ENCODE measurements around the gene EPB41L2. TPM values are rescaled to one million over a fixed set of nuclear protein-coding genes. Genes with fewer than 3 reads are reported as not detected.

EPB41L2 gene
- total RNA-seq, 1 experiment from 2014 or later = 181 TPM

DNA sequence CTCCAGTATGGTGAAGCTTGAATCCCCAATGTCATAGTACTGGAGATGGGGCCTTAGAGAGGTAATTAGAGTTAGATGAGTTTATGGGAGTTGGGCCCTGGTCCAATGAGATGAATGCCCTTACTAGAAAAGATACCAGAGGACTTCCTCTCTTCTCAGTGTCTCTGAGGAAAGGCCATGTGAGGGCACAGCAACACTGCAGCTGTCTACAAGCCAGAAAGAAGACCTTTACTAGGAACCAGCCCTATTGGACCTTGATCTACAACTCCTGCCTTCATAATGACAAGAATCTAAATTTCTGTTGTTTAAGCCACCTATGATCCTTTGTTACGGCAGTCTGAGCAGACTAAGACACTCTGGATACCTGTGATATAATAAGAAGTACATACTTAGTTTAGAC lies 40.9 kb upstream of the EPB41L2 start:
- H3K36me3 ChIP-seq (ENCODE audit: insufficient read depth, low read length, poor library complexity, severe bottlenecking) = no peaks in the 10 kb centered on the region
- intact Hi-C loops (cut with micrococcal nuclease; ENCODE audit: unreplicated experiment) = no loop called here
- ChIA-PET POLR2A (ENCODE audit: low non-redundant PET) (no interaction called here), CTCF (no interaction called here)
- H3K4me1 ChIP-seq (ENCODE audit: insufficient read depth, low read length, poor library complexity, severe bottlenecking) = peaks cover 16% of the 10 kb centered on the region
- DNase-seq (ENCODE audit: low spot score) = no peak
- BruUV-seq (replicated peaks) = no TSS peak
- H3K4me3 ChIP-seq (ENCODE audit: low read depth, low read length, poor library complexity, severe bottlenecking) = no peak overlapping the region
- H3K27ac ChIP-seq (ENCODE audit: low read depth, low read length, poor library complexity, severe bottlenecking) = no peak overlapping the region
- peaks cover 15% of the 10 kb centered on the region for H3K9me3 ChIP-seq (ENCODE audit: low read depth, low read length, poor library complexity, severe bottlenecking)
- no peaks in the 10 kb centered on the region for H3K27me3 ChIP-seq (replicated peaks; ENCODE audit: insufficient read depth, low read depth, low read length, poor library complexity)
- TF ChIP-seq CTCF (conservative IDR thresholded peaks at IDR 0.05; ENCODE audit: low read depth, low read length) = no peak
- no peak for TF ChIP-seq EZH2 (IDR thresholded peaks at IDR 0.05; ENCODE audit: borderline replicate concordance, low read depth, low read length, poor library complexity, severe bottlenecking)

GRCh38 chr6:131103296-131103695 lies 40.3 kb upstream of the EPB41L2 start:
- POLR2A ChIA-PET (ENCODE audit: low non-redundant PET) = no interaction called here
- DNase-seq (ENCODE audit: low spot score) = no peak
- Histone ChIP-seq H3K4me3 (ENCODE audit: low read depth, low read length, poor library complexity, severe bottlenecking) (no peak overlapping the region), H3K36me3 (ENCODE audit: insufficient read depth, low read length, poor library complexity, severe bottlenecking) (no peaks in the 10 kb centered on the region), H3K9me3 (ENCODE audit: low read depth, low read length, poor library complexity, severe bottlenecking) (peaks cover 15% of the 10 kb centered on the region), H3K4me1 (ENCODE audit: insufficient read depth, low read length, poor library complexity, severe bottlenecking) (peaks cover 16% of the 10 kb centered on the region), H3K27ac (ENCODE audit: low read depth, low read length, poor library complexity, severe bottlenecking) (no peak overlapping the region), H3K27me3 (replicated peaks; ENCODE audit: insufficient read depth, low read depth, low read length, poor library complexity) (no peaks in the 10 kb centered on the region)
- no TSS peak for BruUV-seq (replicated peaks)
- no peak for TF ChIP-seq EZH2 (IDR thresholded peaks at IDR 0.05; ENCODE audit: borderline replicate concordance, low read depth, low read length, poor library complexity, severe bottlenecking)
- TF ChIP-seq CTCF (conservative IDR thresholded peaks at IDR 0.05; ENCODE audit: low read depth, low read length) = no peak
- CTCF ChIA-PET = no interaction called here
- intact Hi-C loops (cut with micrococcal nuclease; ENCODE audit: unreplicated experiment) = no loop called here

DNA sequence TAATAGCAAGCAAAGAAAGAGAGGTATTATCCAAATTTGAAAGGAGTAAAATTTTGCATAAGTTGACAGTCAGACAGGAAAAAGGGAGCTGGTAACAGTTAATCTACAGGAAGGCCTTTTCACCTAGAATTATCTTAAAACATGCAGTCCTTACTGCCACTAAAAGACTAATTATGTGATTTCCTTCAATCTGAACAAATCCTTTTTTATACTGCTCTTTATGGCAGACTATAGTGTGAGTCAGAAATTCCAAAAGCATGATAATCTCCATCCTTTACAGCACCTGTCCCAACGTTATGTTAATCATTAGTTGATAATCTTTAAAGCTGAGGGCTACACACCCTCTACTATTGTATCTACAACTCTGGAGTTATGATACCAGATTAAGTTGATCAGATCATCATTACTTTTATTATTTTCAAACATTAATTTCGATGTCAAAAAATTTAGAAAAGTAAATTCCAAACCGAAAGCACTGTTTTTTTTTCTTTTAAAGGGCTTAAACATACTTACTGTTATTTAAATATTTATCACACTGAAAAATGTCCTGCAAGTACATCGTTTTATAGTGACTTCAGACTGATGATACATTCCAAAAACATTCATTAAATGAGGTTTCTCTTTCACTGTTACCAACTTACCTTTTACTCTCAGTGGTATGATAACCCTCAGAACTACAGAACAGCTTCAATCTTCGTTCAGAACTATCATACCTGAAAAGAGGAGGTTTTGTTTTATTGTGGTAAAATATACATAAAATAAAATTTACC lies 39.1 kb upstream of the EPB41L2 start:
- peaks cover 15% of the 10 kb centered on the region for H3K9me3 ChIP-seq (ENCODE audit: low read depth, low read length, poor library complexity, severe bottlenecking)
- no peak overlapping the region for H3K4me3 ChIP-seq (ENCODE audit: low read depth, low read length, poor library complexity, severe bottlenecking)
- BruUV-seq (replicated peaks) = no TSS peak
- no peak overlapping the region for H3K27ac ChIP-seq (ENCODE audit: low read depth, low read length, poor library complexity, severe bottlenecking)
- ChIA-PET POLR2A (ENCODE audit: low non-redundant PET) (interaction anchor here (0.6 kb wide), 1 partner anchor 112 kb away, joined by 8 read pairs; no protein-coding TSS in a partner anchor), CTCF (interaction anchor here (0.6 to 0.7 kb wide), 5 partner anchors 14 to 1313 kb away, joined by 3 to 9 read pairs (median 8); partner anchors contain the start of gene EPB41L2)
- no peaks in the 10 kb centered on the region for H3K27me3 ChIP-seq (replicated peaks; ENCODE audit: insufficient read depth, low read depth, low read length, poor library complexity)
- intact Hi-C loops (cut with micrococcal nuclease; ENCODE audit: unreplicated experiment) = no loop called here
- H3K4me1 ChIP-seq (ENCODE audit: insufficient read depth, low read length, poor library complexity, severe bottlenecking) = peaks cover 16% of the 10 kb centered on the region
- no peak for TF ChIP-seq CTCF (conservative IDR thresholded peaks at IDR 0.05; ENCODE audit: low read depth, low read length)
- no peak for TF ChIP-seq EZH2 (IDR thresholded peaks at IDR 0.05; ENCODE audit: borderline replicate concordance, low read depth, low read length, poor library complexity, severe bottlenecking)
- peak; percentile 88 for DNase-seq (ENCODE audit: low spot score)
- no peaks in the 10 kb centered on the region for H3K36me3 ChIP-seq (ENCODE audit: insufficient read depth, low read length, poor library complexity, severe bottlenecking)
